ENCODE data around the gene VPS11.

VPS11 gene

DNA sequence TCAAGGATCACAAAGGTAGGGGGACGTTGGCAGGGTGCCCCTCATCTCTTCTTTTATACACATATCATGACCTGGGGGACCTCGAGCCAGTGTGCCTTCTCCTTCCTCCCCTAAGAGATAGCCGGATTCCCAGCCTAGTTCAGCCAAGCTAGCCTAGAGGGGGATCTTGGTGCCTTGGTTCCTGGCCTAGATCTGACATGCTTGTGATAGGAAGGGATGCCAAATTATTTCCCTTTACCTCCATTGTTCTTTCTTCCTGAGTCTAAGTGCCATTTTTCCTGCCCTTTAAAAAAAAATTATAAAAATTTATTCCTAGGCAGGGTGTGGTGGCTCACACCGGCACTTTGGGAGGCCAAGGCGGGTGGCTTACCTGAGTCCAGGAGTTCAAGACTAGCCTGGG lies 46.7 kb downstream of the VPS11 start:
- DNase-seq (ENCODE audit: extremely low read depth, low read depth): no peak
- H3K4me3 ChIP-seq (replicated peaks; ENCODE audit: low read depth, low read length): no peak overlapping the region
- TF ChIP-seq, protein P1, sequence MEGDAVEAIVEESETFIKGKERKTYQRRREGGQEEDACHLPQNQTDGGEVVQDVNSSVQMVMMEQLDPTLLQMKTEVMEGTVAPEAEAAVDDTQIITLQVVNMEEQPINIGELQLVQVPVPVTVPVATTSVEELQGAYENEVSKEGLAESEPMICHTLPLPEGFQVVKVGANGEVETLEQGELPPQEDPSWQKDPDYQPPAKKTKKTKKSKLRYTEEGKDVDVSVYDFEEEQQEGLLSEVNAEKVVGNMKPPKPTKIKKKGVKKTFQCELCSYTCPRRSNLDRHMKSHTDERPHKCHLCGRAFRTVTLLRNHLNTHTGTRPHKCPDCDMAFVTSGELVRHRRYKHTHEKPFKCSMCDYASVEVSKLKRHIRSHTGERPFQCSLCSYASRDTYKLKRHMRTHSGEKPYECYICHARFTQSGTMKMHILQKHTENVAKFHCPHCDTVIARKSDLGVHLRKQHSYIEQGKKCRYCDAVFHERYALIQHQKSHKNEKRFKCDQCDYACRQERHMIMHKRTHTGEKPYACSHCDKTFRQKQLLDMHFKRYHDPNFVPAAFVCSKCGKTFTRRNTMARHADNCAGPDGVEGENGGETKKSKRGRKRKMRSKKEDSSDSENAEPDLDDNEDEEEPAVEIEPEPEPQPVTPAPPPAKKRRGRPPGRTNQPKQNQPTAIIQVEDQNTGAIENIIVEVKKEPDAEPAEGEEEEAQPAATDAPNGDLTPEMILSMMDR (IDR thresholded peaks at IDR 0.05; ENCODE audit: low read depth, low read length, missing control alignments): no peak

DNA sequence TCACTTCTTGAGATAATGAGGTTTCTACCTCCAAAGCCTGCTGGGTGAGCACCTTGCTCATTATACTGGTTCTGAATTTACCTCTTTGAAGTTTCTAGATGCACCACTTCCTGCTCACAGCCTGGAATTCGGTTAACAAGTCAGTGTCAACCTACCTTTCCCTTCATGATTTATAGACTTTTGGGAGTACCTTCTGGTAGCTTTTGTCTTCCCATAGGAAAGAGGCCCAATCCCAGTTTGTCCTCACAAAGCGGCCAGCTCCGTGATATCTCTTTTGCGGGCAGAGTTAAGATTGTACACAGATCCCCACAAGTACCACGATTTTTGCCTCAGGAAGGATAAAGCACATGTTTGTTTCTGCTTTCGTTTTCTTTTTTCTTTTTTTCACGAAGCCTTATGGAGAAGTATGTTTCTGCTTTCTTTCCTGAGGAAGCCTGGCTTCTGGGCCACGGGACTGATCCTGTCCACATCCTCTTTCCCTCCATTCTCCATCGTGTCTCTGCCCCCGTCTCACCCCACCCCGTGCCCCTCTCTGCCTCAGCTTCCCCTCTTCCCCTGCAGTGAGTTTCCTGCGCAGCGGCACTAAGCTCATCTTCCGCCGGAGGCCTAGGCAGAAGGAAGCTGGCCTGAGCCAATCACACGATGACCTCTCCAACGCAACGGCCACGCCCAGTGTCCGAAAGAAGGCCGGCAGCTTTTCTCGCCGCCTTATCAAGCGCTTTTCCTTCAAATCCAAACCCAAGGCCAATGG lies 48.0 kb downstream of the VPS11 start:
- H3K4me3 ChIP-seq (replicated peaks; ENCODE audit: low read depth, low read length): no peak overlapping the region
- TF ChIP-seq, protein P1 (IDR thresholded peaks at IDR 0.05; ENCODE audit: low read depth, low read length, missing control alignments): no peak
- DNase-seq (ENCODE audit: extremely low read depth, low read depth): no peak

DNA sequence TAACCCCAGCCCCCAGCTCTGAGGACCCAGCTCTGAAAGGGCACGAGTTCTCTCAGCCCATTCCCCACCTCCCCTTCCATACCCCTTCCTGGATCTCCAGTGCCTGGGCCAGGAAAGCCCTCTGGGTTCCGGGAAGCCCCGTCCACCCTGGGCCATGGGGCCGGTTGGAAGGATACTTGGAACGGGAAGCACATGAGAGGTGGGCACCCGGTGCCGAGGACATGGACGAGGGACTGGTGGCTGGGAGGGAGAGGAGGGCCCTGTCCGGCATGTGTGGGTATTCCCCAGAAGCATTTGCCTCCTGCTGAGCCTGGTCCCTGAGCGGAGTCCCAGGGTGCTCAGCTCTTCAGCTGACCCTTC lies 48.6 kb downstream of the VPS11 start:
- DNase-seq (ENCODE audit: extremely low read depth, low read depth): no peak
- H3K4me3 ChIP-seq (replicated peaks; ENCODE audit: low read depth, low read length): no peak overlapping the region
- TF ChIP-seq, protein P1 (IDR thresholded peaks at IDR 0.05; ENCODE audit: low read depth, low read length, missing control alignments): no peak

DNA sequence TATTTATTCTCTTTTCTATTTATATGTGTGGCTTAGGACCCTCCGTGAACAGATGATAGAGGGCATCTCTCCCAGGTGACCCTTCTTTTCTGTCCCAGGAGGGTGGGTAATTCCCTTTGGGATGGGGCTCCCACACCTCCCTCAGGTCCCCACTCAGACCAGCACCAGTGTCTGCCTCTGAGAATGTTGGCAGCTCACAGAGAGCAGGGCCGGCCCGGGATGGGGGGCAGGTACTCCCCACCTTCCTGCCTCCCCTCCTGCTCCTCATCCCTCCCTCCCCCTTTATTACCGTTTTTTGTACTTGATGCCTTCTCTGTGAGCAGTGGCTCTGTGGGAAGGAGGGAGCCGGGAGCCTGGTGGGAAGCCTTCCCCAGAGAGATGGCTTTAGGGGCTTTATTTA lies 49.0 kb downstream of the VPS11 start:
- TF ChIP-seq, protein P1 (IDR thresholded peaks at IDR 0.05; ENCODE audit: low read depth, low read length, missing control alignments): no peak
- no peak for DNase-seq (ENCODE audit: extremely low read depth, low read depth)
- no peak overlapping the region for H3K4me3 ChIP-seq (replicated peaks; ENCODE audit: low read depth, low read length)

DNA sequence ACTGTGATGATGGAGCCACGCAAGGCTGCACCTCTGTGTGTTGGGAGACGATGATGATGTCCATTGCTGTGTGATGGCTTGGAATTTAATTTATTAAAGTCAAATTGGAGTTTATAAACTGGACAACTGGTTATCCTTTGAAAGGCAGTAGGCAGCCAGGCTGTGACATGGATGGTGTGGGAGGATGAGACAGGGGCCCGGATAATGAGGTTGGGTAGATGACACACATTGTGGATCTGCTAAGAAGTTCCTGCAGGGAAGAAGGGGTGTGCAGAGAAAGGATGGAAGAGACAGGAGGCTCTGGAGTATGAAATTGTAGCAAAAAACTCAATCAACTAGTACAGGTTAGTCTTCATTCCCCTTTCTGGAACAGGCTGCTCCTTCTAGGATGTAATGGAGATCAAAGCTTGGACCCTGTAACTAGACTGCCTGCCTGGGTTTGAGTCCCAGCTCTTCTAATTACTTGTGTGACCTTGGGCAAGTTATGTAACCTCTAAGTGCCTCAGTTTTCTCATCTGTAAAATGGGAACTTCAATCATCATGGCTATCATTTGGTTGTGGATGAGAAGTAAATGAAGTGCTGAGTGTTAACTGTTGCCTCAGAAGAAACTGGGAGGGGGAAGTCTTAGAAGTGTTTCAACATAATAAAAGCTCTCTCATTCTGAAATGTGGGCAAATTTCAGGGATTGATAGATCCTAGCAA lies 49.5 kb downstream of the VPS11 start:
- DNase-seq (ENCODE audit: extremely low read depth, low read depth): no peak
- TF ChIP-seq, protein P1 (IDR thresholded peaks at IDR 0.05; ENCODE audit: low read depth, low read length, missing control alignments): no peak
- H3K4me3 ChIP-seq (replicated peaks; ENCODE audit: low read depth, low read length): no peak overlapping the region

DNA sequence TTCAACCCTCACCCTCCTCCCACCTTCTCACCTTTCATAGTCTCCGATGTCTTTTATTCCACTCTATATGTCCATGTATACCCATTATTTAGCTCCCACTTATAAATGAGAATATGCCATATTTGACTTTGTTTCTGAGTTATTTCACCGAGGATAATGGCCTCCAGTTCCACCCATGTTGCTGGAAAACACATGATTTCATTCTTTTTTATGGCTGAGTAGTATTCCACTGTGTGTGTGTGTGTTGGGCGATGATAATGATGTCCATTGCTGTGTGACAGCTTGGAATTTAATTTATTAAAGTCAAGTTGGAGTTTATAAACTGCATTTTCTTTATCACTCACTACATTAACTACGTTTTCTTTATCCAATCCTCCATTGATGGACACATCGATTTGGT lies 50.6 kb downstream of the VPS11 start:
- no peak overlapping the region for H3K4me3 ChIP-seq (replicated peaks; ENCODE audit: low read depth, low read length)
- TF ChIP-seq, protein P1 (IDR thresholded peaks at IDR 0.05; ENCODE audit: low read depth, low read length, missing control alignments): no peak
- no peak for DNase-seq (ENCODE audit: extremely low read depth, low read depth)

All from HFF-Myc (cell line).